GM18858 (cell line): ENCODE results near the gene SH2D4B.

Source experiments
- ATAC-seq: cut with Tn5 transposase; IDR thresholded peaks from one replicate; pipeline ENCODE4 v1.9.1; 2021; ENCODE audit not compliant: unreplicated experiment

SH2D4B gene

DNA sequence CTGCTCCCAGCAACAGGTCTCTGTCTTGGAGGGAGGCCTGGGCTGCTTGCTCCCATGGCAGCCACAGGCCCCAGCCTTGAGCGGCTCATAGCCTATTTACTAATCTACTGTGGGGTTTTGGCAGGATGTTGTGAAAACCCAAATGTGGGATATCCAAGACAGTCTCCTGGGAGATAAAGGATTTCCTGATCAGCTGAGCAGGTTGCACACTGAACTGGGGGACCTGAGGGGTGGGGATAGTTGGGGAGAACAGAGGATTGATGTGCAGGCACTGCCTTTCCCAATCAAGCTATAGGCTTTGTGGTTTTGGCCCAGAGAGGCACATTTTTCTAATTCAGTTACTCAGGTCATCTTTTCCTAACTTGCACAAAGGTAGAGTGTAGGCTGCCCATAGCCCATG is 92.6 kb downstream of the SH2D4B start:
- no peak for ATAC-seq

DNA sequence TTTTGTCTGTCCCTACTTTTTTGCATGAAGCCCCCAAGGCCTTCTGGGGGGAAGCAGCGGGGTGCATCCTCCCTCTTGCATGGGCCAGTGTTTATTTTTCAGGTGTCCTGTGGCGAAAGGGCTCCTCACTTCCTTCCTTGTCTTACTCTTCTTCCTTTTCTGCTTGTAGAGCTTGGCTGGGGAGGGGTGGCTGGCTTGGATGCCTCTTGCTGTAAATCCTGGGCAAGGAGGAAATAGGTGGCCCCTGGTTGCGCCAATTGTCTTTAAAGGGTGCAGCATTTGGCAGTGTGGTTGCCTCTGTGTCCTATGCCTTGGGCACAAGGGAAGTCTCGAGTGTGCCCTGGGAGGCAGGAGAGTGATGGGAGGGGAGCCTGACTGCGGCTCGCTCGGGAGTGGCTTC is 95.0 kb downstream of the SH2D4B start:
- ATAC-seq, result no peak

DNA sequence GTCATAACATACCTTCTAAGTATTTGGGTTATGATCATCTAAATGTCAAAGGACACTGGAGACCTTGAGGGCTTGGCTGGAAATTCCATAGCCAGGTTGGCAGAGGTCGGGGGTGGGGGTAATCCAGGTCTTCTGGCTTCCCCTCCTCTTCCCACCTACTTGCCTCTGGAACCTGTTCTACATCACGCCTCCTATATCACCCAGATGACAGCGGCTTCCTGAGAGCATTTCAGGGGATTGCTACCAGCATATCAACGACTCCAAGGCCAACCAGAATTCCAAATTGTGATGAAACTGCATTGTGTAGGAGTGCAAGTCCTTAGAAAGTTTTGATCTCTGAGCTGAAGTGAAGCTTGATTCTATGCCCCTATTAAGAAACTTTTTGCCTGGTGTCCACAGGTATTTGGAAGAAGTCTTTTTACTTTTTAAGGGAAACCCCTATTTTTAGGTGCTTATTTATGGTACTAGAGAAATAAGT is 95.7 kb downstream of the SH2D4B start:
- no peak for ATAC-seq

DNA sequence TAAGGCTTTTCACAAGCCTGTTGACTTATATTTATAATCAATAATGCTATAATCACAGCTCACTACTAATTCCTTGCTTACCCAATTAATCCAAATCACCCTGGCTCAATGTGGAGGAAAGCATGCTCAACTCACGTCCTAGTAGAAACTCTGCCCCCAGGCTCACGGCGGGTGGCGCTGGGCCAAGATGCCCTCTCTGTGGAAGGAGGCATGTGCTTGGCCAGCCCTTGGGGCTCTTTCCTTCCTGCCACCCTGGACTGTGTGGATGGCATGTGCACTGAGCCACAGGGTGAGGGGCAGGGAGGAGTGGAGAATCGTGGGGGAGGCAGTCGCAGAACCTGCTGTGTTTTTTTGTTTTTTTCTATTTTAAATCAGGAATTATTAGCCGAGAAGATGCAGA is 96.2 kb downstream of the SH2D4B start:
- no peak for ATAC-seq

- ATAC-seq, result no peak
These were observed 105.0 kb downstream of the SH2D4B start for GRCh38 chr10:80642661-80643060.

- ATAC-seq, result no peak
These were observed 108.7 kb downstream of the SH2D4B start for GRCh38 chr10:80646366-80646765.

- no peak for ATAC-seq
These were observed 109.6 kb downstream of the SH2D4B start for GRCh38 chr10:80647173-80647833.

- ATAC-seq, result no peak
These were observed 110.4 kb downstream of the SH2D4B start for GRCh38 chr10:80648106-80648505.

DNA sequence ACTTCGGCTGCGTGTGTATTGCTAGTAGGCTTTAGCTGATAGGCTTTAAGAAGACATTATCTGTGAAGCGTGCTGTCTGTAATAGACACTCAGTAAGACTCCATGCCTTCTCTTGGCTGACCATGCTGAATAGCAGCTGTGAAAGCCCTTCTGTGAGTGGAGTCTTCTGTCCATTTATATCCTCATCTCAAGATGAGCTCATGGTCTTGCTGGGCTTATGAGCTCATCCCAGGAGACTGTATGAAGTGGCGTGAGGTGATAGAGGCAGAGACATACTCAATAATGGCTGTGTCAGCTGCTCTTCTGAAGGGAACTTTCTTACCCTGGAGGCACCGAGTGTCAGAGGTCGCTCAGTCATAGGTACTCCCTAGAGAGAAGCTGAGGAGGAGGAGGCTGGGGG is 111.5 kb downstream of the SH2D4B start:
- no peak for ATAC-seq

GRCh38 chr10:80655898-80656297 is 118.2 kb downstream of the SH2D4B start:
- no peak for ATAC-seq

DNA sequence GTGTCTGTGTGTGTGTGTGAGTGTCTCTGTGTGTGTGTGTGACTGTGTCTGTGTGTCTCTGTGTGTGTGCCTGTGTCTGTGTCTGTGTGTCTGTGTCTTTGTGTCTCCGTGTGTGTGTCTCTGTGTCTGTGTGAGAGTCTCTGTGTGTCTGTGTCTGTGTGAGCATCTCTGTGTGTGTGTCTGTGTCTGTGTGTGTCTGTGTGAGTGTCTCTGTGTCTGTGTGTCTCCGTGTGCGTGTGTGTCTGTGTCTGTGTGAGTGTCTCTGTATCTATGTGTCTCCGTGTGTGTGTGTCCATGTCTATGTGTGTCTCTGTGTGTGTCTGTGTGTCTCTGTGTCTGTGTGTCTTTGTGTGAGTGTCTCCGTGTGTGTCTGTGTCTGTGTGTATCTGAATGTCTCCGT is 120.4 kb downstream of the SH2D4B start:
- ATAC-seq, result no peak

GRCh38 chr10:80659289-80659688 is 121.6 kb downstream of the SH2D4B start:
- ATAC-seq, result no peak

- no peak for ATAC-seq
These were observed 122.6 kb downstream of the SH2D4B start for GRCh38 chr10:80660266-80660665.

- ATAC-seq, result no peak
These were observed 123.0 kb downstream of the SH2D4B start for GRCh38 chr10:80660736-80661135.

DNA sequence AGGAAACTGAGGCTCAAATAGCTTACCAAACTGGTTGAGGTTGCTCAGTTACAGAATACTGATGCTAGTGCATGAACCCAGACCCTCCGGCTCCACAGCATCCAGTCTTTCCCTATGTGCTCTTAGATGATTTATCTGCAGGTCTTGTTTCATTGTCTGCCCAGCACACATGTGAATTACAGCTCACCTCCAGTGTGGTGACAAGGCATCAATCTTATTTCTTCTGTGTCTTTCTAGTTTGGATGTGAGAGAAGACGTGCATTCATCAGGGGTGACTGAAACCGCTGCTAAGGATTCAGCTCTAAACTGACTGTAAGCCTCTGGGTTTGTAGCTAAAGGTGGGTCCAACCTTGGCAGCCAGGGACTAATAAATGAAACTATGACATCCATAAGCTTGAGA is 123.8 kb downstream of the SH2D4B start:
- no peak for ATAC-seq

DNA sequence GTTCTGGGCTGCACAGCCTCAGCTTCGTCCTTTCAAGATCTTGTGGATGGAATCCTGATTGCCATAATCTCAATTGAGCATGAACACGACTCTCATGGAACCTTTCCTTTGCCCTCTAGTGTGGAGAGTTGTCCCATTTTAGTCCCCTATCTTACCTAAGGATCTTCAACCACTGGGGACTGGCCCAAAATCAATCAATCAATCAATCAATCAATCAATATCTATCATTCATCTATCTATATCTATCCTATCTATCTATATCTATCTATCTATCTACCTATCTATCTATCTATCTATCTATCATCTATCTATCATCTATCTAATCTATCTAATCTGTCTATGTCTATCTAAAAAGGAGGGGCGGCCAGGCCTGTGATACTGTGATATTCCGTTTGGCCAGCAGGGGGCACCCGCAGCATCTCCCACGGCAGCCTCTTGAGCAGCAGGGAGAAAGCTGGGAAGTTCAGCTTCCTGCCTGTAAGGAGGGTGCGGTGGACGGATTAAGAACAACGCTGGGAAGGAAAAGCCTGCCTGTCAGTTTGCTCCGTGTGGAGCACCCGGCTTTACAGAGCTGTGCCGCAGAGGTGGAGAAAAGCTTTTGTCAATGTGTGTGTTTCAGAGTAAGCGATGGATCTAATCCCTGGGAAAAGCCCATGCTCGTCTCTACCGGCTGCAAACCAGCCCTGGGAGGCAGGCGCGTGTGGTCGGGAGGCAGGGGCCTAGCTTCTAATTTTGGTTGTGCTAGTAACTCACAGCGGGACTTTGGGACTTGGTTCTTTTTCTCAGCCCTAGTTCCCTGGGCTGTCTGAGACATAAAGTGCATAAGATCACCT is 124.9 kb downstream of the SH2D4B start:
- peak; percentile 73 for ATAC-seq

DNA sequence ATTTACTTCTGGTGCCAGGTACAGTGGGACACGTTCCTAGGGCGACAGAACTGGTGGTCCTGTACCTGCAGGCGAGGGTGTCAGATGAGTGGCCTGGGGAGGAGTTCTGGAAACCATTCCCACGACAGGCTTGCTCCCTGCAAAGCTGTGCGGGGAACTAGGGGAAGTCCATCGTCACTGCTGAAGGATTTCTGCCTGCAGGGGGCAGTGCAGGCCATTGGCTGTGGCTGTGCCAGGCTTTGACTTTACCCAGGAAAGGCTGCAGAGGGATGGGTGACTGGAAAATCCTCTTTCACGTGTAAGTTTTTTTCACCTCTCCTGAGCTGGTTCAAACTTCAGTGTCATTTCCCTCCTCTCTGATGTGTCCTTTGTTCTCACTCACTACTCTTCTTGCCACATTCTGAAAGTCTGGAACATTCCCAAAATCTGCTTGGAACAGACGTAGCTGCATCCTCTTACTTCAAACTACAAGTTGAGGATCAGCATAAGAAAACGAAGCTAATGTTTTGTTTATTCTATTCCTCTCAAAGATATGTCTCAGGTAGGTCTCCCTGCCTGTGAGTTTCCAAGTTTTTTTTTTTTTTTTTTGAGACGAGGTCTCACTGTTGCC is 126.5 kb downstream of the SH2D4B start:
- peak; percentile 76 for ATAC-seq

DNA sequence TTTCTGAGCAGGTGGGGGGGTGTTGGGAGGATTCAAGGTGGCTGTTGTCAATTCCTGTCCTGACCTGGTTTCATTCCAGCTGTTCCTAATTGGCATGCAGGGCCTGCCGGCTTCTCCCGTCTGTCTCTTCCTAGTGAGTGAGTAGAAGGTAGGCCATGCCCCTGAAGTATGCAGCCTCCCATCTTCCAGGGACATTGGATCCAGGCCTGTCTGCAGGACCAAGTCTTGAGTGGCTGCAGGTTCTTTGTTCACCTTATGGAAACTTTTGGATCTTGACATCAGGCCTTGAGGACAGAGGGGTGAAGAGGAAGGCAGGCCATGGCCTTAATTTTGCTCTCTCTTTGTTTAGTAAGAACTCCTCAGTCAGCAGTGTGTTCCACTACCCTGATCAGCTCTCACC is 131.8 kb downstream of the SH2D4B start:
- ATAC-seq, result no peak

DNA sequence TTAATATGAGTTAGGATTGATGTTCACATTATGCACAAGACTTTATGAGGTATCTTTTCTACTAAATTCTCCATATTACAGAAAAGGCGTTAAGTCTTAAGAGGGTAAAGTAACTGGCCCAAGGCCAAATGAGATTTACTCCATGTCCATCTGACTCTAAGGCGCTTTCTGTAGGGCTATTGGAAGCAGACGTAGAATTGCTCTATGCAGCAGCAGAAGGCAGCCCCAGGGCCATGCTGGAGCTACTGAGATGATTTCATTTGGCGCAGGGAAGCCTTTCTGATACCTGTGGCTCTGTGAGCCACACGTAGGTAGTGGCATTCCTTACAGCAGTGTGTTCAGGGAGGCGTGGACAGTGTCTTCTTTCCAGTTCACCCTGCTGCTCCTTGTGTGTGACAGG is 133.1 kb downstream of the SH2D4B start:
- no peak for ATAC-seq

GRCh38 chr10:80671847-80672246 is 134.1 kb downstream of the SH2D4B start:
- ATAC-seq, result no peak

DNA sequence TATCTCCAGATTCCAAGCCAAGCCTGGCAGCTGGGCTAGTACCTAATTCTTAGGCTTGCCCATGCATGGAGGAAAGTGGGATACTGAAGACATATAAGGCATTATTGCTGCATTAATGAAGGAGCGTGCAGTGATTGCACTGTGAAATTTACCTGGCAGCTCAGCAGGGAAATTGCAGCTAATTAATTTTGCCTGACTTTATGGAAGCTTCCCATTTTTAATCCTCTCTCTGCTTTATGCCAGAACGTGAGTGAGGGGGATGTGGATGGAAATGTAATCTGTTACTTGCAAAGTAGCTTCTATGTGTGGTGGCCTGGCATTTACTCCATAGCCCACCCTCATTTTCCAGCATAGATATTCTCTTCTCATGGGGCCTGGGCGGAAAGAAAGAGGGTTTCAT is 134.9 kb downstream of the SH2D4B start:
- no peak for ATAC-seq

DNA sequence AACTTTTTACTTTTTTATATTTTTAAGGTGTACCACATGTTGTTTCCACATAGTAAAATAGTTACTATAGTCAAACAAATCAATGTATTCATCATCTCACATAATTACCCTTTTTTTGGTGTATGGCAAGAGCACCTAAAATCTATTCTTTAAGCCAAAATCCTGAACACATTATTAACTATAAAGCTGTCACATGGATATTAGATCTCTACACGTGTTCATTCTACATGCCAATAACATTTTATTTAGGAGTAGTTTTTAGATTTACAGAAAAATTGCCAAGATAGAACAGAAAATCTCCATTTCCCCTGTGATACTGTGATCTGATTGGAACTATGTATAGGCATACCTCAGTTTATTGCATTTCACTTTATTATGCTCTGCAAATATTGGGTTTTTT is 137.1 kb downstream of the SH2D4B start:
- no peak for ATAC-seq
